ENCODE results near the gene CD53. TPM values are rescaled to one million over a fixed set of nuclear protein-coding genes. Genes with fewer than 3 reads are reported as not detected.

CD53 gene
- total and polyA plus RNA-seq, 9 of the 15 experiments (the other 6 are each of a cell fraction or from before 2014, with no cell fraction given): 63.5 to 220 (median 131) TPM

DNA sequence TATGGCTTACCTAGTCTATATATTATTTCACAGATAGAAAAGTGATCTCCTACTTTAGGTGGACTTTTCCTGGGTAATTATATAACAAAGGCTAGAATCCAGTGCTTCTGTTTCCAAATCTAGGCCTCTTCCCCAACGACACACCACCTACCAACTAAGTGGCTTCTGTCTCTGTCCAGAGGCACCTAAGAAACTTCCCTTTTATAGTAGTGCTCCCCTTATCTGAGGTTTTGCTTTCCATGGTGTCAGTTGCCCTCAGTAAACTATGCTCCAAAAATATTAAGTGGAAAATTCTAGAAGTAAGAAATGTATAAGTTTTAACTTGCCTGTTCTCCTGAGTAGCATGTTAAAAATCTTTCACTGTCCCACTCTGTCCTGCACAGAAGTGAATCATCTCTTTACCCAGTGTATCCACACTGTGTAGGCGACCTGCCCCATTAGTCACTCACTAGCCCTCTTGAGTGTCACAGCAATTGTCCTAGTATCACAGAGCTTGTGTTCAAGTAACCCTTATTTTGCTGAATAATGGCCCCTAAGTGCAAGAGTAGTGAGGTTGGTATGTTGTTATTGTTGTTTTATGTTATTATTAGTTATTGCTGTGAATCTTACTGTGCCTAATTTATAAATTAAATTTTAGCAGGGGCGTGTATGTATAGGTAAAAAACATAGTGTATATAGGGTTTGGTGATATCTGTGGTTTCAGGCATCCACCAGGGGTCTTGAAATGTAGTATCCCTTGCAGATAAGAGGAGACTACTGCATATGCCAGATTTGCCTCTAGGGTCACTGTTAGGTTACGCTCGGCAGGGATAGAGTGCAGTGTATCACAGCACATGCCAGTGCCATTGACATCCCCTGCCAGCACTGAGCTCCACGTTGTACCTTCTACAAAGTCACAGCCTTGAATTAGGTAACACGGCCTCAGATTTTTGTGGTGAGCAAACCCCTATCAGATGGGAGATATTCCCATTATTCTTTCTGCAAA is 14.7 kb upstream of the CD53 start (continued):
- TF ChIP-seq SRSF3 (IDR thresholded peaks at IDR 0.05; ENCODE audit: insufficient read depth, low read length) (no peak), EHMT2 (IDR thresholded peaks at IDR 0.05) (peak; percentile 44; the same call in 1 of the 2 replicates), TCF7L2 (IDR thresholded peaks at IDR 0.05; ENCODE audit: low read depth, low read length) (no peak), SMARCB1 (IDR thresholded peaks at IDR 0.05; ENCODE audit: insufficient read length, low read depth) (no peak), FOXK2 (conservative IDR thresholded peaks at IDR 0.05 in 1 of 2, IDR thresholded peaks at IDR 0.05 in 1 of 2; ENCODE audit: low read depth in 2 of 2) (peak in 1 of 2 experiments; percentile 22; a peak in 1 of 4 replicates), ZNF644 (tag; IDR thresholded peaks at IDR 0.05; ENCODE audit: low read depth) (no peak), HDAC8 (tag; IDR thresholded peaks at IDR 0.05) (no peak), SAFB2 (IDR thresholded peaks at IDR 0.05; ENCODE audit: borderline replicate concordance, low read depth, low read length, severe bottlenecking) (no peak), MEIS2 (IDR thresholded peaks at IDR 0.05; ENCODE audit: partially characterized antibody) (peak; percentile 25), ZNF324 (CRISPR knock-in tag; IDR thresholded peaks at IDR 0.05) (no peak), U2AF1 (optimal IDR thresholded peaks at IDR 0.05; ENCODE audit: low read depth, low read length) (no peak), TEAD2 (tag; IDR thresholded peaks at IDR 0.05) (no peak), TBP (optimal IDR thresholded peaks at IDR 0.05; ENCODE audit: low read depth, low read length) (no peak), CC2D1A (IDR thresholded peaks at IDR 0.05) (no peak), PHF8 (IDR thresholded peaks at IDR 0.05; ENCODE audit: borderline replicate concordance, low read length) (no peak), BRF1 (IDR thresholded peaks at IDR 0.05; ENCODE audit: borderline replicate concordance, extremely low read depth, insufficient read length) (no peak), ZNF184 (CRISPR knock-in tag; IDR thresholded peaks at IDR 0.05) (no peak), SMARCA4 (IDR thresholded peaks at IDR 0.05) (0 out of 2 replicates have a peak, but pooled peaks have one; percentile 20), ILK (tag; IDR thresholded peaks at IDR 0.05; ENCODE audit: borderline replicate concordance, low read depth) (no peak), KLF6 (CRISPR knock-in tag; IDR thresholded peaks at IDR 0.05; ENCODE audit: borderline replicate concordance) (no peak), ZNF140 (CRISPR knock-in tag; IDR thresholded peaks at IDR 0.05) (no peak), SMARCE1 (IDR thresholded peaks at IDR 0.05) (peak; percentile 52)
- TF ChIP-seq, protein P1, sequence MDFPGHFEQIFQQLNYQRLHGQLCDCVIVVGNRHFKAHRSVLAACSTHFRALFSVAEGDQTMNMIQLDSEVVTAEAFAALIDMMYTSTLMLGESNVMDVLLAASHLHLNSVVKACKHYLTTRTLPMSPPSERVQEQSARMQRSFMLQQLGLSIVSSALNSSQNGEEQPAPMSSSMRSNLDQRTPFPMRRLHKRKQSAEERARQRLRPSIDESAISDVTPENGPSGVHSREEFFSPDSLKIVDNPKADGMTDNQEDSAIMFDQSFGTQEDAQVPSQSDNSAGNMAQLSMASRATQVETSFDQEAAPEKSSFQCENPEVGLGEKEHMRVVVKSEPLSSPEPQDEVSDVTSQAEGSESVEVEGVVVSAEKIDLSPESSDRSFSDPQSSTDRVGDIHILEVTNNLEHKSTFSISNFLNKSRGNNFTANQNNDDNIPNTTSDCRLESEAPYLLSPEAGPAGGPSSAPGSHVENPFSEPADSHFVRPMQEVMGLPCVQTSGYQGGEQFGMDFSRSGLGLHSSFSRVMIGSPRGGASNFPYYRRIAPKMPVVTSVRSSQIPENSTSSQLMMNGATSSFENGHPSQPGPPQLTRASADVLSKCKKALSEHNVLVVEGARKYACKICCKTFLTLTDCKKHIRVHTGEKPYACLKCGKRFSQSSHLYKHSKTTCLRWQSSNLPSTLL (IDR thresholded peaks at IDR 0.05): no peak
- TF ChIP-seq, protein P2, sequence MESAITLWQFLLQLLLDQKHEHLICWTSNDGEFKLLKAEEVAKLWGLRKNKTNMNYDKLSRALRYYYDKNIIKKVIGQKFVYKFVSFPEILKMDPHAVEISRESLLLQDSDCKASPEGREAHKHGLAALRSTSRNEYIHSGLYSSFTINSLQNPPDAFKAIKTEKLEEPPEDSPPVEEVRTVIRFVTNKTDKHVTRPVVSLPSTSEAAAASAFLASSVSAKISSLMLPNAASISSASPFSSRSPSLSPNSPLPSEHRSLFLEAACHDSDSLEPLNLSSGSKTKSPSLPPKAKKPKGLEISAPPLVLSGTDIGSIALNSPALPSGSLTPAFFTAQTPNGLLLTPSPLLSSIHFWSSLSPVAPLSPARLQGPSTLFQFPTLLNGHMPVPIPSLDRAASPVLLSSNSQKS (CRISPR knock-in tag; IDR thresholded peaks at IDR 0.05): no peak
- TF ChIP-seq, protein P3, sequence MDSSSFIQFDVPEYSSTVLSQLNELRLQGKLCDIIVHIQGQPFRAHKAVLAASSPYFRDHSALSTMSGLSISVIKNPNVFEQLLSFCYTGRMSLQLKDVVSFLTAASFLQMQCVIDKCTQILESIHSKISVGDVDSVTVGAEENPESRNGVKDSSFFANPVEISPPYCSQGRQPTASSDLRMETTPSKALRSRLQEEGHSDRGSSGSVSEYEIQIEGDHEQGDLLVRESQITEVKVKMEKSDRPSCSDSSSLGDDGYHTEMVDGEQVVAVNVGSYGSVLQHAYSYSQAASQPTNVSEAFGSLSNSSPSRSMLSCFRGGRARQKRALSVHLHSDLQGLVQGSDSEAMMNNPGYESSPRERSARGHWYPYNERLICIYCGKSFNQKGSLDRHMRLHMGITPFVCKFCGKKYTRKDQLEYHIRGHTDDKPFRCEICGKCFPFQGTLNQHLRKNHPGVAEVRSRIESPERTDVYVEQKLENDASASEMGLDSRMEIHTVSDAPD (CRISPR knock-in tag; IDR thresholded peaks at IDR 0.05): no peak

Measured in K562 (cell line).